ENCODE measurements around the gene HS2ST1.

- no peak for TF ChIP-seq CTCF (IDR thresholded peaks at IDR 0.05)
- TF ChIP-seq POLR2A (IDR thresholded peaks at IDR 0.05) = no peak
These were observed 130.4 kb downstream of the HS2ST1 start for GRCh38 chr1:87044840-87045239.

All from vagina (tissue), 2 donors.